ENCODE results near the gene FNDC11.

Gene FNDC11

DNA sequence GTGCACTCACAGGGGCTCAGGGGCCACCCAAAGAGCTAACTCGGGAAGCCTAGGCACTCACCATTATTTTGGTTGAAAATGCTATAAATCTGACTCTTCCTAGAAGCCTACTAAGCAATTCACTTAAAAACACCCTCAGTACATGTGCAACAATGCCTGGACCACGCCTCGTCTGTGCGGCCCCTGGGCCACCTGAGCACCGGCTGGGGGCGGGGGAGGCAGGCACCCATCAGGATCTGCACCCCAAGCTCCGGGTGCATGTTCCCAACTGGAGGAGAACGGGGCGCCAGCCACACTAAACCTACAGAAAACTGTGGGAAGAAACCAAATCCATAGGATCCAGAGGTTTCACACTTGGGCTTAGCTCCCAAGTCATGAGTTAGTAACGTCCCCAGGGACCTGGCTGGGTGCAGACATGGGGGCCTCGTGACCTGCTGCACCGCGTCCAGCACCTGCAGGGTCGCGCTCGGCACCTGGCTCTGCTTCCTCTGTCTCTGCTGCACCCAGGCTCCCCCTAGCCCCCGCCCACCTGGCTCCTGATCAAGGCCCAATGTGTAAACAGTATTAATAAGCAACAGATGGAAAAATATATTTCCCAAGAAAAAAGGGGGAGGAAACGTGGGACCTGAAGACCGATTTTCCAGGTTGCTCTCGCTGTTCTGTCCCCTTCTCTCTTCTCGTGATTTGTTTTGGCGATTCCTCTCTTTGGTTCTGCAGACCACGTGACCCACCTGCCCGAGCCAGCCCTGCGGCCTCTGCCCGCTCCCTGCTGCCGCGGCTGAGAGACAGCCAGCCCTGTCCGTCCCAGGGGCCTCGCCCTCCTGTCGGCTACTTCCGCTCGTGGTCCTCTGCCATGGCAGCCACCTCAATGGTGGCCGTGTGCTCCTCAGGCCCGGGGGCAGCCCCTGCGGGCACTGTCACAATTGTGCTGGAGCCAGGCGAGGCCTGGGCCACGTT lies 35.6 kb downstream of the FNDC11 start:
- TF ChIP-seq, protein P1, sequence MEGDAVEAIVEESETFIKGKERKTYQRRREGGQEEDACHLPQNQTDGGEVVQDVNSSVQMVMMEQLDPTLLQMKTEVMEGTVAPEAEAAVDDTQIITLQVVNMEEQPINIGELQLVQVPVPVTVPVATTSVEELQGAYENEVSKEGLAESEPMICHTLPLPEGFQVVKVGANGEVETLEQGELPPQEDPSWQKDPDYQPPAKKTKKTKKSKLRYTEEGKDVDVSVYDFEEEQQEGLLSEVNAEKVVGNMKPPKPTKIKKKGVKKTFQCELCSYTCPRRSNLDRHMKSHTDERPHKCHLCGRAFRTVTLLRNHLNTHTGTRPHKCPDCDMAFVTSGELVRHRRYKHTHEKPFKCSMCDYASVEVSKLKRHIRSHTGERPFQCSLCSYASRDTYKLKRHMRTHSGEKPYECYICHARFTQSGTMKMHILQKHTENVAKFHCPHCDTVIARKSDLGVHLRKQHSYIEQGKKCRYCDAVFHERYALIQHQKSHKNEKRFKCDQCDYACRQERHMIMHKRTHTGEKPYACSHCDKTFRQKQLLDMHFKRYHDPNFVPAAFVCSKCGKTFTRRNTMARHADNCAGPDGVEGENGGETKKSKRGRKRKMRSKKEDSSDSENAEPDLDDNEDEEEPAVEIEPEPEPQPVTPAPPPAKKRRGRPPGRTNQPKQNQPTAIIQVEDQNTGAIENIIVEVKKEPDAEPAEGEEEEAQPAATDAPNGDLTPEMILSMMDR (IDR thresholded peaks at IDR 0.05; ENCODE audit: control extremely low read depth, extremely low read depth, low read depth, missing control alignments), result no peak
- no peak for DNase-seq (ENCODE audit: extremely low spot score)
- ChIA-PET POLR2A (no interaction called here), CTCF (no interaction called here)

DNA sequence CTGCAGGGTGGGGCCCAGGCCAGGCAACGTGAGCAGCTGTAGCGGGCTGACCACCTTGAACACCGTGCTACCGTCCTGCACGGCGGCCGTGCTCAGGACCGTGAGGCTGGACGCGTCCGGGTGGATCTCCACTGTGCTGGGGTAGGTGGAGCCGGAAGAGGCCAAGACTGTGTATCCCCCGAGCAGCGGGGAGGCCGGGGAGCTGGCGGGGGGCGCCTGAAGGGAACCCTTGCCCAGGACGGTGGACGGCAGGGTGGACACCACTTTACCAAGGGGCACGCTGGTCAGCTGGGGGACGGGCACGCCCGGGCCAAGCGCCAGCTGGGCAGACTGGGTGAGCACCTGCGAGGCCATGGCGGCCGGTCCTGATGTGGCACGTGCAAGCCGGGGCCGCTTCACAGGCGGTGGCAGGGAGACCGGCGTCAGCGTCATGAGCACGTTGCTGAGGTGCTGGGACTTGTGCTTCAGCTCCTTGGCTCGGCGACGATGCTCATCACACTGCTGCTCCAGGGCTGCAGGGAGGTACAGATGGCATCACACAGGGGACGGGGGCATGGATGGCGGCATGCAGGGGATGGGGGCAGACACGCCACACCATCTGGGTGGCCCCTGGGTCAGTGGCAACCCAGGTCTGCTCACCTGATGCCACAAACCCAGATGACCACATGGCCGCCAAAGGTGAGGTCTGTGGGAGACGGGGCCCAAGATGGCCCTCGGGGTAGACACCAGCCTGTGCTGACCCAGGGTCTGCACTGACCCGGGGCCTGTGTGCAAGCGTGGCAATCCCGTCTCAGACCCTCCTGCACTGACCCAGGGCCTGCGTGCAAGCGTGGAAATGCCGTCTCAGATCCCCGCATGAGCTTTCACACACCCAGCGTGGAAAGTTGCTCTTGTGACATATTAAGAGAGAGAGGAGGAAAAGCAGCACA lies 36.5 kb downstream of the FNDC11 start:
- CTCF ChIA-PET, result interaction anchor here (1.2 kb wide), 1 partner anchor 390 kb away, joined by 3 read pairs; no protein-coding TSS in a partner anchor
- POLR2A ChIA-PET, result no interaction called here
- TF ChIP-seq, protein P1 (IDR thresholded peaks at IDR 0.05; ENCODE audit: control extremely low read depth, extremely low read depth, low read depth, missing control alignments), result no peak
- DNase-seq (ENCODE audit: extremely low spot score), result no peak

DNA sequence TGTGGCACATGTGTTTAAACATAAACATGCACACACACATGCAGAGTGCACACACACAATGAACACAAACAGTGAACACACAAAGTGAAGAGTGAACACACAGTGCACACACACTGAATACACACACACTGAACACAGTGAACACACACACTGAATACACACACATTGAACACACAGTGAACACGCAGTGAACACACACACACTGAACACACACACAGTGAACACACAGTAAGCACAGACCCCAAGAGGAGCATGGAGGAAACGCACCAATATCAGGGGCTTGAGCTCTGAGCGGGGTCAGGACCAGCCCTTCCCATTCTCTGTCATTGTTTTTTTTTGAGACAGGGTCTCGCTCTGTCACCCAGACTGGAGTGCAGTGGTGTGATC lies 37.2 kb downstream of the FNDC11 start:
- ChIA-PET POLR2A (no interaction called here), CTCF (interaction anchor here (1.2 to 1.4 kb wide), 2 partner anchors 13 to 389 kb away, joined by 3 read pairs; no protein-coding TSS in a partner anchor)
- TF ChIP-seq, protein P1 (IDR thresholded peaks at IDR 0.05; ENCODE audit: control extremely low read depth, extremely low read depth, low read depth, missing control alignments), result no peak
- no peak for DNase-seq (ENCODE audit: extremely low spot score)

DNA sequence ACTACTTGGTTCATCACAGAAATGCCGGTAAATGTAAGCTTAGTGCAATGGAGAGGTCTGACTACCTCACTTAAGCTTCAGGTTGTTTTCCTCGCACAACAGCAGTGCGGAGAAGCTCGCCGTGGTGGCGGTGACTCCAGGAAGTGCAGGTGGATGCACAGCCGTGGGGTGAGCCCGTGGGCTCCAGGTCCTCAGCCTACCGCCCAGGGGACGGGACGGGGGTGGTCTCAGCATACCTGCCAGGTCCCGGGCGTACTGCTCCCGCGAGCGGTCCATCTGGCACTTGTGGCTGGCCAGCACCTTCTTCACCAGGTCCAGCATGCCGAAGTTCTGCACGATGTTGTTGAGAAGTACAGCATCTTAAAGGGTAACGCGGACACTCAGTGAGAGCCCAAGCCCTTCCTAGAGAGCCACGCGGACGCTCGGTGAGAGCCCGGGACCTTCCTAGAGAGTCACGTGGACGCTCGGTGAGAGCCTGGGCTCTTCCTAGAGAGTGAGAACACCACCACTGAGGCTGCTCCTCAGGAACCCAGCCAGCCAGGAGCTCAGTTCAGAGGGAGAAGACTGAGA lies 37.9 kb downstream of the FNDC11 start:
- ChIA-PET POLR2A (no interaction called here), CTCF (interaction anchor here (1.4 kb wide), 1 partner anchor 13 kb away, joined by 3 read pairs; no protein-coding TSS in a partner anchor)
- TF ChIP-seq, protein P1 (IDR thresholded peaks at IDR 0.05; ENCODE audit: control extremely low read depth, extremely low read depth, low read depth, missing control alignments), result no peak
- no peak for DNase-seq (ENCODE audit: extremely low spot score)

DNA sequence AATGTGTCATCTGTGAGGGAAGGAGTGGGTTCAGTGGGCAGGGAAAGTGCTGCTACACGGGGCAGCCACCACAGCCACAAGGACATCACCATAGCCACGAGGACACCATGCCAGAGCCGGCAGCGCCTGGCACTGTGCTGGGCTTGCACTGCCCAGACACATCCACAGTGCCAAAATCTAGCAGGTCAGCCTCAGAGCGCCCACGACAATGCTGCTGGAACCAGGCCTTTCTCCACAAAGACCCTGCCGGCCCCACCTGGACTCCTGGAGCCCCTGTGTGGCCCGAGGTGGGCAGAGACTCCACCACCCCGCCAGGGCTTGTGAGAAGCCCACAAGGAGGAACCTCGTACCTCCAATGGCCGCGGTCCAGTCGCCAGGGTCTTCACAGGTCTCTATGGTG lies 38.7 kb downstream of the FNDC11 start:
- no peak for DNase-seq (ENCODE audit: extremely low spot score)
- CTCF ChIA-PET, result interaction anchor here (1.4 kb wide), 1 partner anchor 12 kb away, joined by 3 read pairs; no protein-coding TSS in a partner anchor
- POLR2A ChIA-PET, result no interaction called here
- TF ChIP-seq, protein P1 (IDR thresholded peaks at IDR 0.05; ENCODE audit: control extremely low read depth, extremely low read depth, low read depth, missing control alignments), result no peak
